Measurements from ENCODE around the gene GORASP2. TPM values are rescaled to one million over a fixed set of nuclear protein-coding genes. Genes with fewer than 3 reads are reported as not detected.

Gene GORASP2
- total and polyA plus RNA-seq, 2 of the 8 experiments (the other 6 are each of a cell fraction or from before 2014, with no cell fraction given): 86.8 to 214 TPM

- no peak for TF ChIP-seq SP4 (IDR thresholded peaks at IDR 0.05; ENCODE audit: low read length)
Measured at GRCh38 chr2:170942615-170943014, 13.6 kb downstream of the GORASP2 start (continued).

All from H1 (cell line).